ENCODE results near the gene PDK2.
A peak's percentile ranks its signal among the peaks of the same experiment; 100 is the strongest.

- TF ChIP-seq CTCF (IDR thresholded peaks at IDR 0.05): peak; percentile 89 to 97 (median 94)
- TF ChIP-seq POLR2A (IDR thresholded peaks at IDR 0.05): no peak
- peak; percentile 70 for TF ChIP-seq POLR2AphosphoS5 (IDR thresholded peaks at IDR 0.05)
Observed at GRCh38 chr17:50094243-50094752, 853 bp upstream of the PDK2 start.
